GM19238 (cell line): ENCODE measurements around the gene EBF3.

Experiments
- DNase-seq: peaks from one replicate; pipeline ENCODE4 v3.0.0; 2011; ENCODE audit warnings: low spot score; ENCODE audit not compliant: insufficient read length

Gene EBF3

DNA sequence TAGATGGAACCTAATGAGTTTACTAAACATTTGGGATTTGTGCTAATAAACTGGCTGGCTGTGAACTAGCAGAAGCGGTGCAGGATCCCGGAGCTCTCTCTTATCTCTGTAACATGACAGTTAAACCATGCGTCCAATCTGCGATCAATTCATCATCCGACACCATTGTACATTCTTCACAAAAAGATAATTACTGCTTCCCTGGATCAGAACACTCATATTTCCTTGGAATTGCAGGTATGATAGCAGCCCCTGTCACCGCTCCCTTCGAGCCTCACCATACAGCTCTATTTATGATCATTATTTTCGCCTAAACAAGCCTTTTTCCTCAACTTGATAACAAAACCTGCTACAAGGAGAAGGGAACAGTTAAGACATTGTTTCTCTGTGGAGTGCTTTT is 18.5 kb downstream of the EBF3 start:
- no peak for DNase-seq

GRCh38 chr10:129945064-129945463 is 19.0 kb downstream of the EBF3 start:
- DNase-seq, result no peak

- DNase-seq, result no peak
Observed at GRCh38 chr10:129944456-129944855, 19.6 kb downstream of the EBF3 start.

DNA sequence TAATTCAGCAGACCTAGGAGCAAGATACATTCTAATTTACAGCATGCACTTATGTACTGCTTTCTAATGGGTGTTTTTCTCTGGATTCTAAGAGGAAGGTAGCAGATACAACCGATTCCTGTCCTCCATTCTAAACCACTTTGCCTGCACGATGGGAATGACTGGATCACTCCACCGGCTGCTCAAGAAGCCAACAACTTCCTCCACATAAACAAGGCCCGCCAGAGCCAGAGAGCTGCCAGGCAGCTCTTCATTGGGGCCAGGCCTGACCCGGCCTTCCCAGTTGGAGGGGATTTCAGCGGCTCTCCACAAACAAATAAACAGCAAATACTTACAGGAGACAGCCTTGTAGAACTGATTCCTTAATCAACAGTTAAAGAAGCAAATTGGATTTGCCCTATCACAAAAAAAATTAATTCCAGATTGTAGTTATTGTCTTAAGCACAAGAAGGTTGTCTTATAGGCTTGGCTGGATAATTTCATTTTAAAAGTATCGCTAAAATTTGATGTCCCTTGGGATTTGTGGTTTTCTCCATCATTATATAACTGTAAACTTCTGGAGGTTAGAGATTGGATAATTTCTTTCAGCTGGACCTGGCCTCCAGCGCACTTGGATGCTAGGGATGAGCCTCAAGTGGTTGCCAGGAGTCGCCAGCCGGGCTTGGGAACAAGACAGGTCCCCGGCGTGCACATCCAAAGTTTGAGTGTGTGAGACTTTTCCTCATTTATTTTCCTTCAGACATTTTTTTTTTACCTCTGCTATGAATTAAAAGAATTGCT is 20.9 kb downstream of the EBF3 start:
- DNase-seq, result no peak

DNA sequence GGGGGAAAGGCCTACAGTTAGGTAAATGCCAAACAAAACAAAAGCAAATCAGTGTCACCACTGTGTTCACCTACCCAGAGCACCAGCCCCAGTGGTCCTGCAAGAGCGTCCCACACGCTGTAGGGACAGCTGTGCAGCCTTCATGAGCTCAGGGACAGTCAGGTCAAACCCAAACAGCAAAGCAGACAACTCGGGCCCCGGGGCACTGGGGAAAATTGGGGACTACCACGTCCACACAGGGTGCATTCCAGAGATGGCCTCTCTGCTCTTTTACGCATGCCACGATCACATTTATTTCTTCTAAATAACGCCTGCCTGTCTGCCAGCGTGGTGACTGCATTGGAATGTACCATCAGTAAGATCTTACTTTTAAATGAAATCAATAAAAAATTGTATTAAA is 21.7 kb downstream of the EBF3 start:
- DNase-seq, result no peak

GRCh38 chr10:129942019-129942277 is 22.1 kb downstream of the EBF3 start:
- DNase-seq, result no peak

DNA sequence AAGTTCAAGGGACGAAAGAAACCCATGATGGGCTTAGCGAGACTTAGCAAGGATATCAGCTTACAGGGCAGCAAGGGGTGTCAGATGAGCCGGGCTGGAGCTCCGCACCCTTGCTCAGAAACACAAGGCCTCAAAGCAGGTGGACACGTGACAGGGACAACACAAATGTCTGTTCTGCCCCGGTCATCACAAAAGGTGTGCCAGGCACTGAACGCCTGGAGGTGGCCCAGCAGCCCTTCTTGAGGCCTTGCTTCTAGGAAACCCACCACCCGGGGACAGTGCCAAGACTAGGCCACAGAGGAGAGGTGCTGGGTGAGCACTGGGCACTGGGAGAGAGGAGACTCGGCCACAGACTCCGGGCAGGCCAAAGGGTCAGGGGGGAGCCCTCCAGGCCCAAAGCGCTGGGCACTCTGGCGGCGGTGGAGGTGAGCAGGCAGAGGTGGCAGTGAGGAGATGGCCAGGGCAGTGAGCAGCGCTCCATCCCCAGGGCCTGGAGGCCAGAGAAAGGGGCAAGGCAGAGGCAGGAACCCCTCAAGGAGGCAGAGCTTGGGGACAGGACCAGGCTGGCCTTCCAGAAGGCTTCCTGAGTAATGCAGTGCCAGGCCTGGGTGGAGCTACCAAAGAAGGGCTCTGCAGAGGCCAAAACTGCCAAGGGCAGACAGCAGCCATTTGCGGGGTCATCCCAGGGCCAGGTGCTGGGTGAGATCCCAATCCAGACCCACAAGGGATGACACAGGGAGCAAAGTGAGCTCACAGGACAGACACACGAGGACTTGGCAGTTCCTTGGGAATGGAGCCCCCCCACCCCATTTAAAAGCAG is 22.7 kb downstream of the EBF3 start:
- DNase-seq, result no peak

- no peak for DNase-seq
Observed at GRCh38 chr10:129940617-129941198, 23.4 kb downstream of the EBF3 start.

- DNase-seq, result no peak
Observed at GRCh38 chr10:129939416-129940275, 24.4 kb downstream of the EBF3 start.

DNA sequence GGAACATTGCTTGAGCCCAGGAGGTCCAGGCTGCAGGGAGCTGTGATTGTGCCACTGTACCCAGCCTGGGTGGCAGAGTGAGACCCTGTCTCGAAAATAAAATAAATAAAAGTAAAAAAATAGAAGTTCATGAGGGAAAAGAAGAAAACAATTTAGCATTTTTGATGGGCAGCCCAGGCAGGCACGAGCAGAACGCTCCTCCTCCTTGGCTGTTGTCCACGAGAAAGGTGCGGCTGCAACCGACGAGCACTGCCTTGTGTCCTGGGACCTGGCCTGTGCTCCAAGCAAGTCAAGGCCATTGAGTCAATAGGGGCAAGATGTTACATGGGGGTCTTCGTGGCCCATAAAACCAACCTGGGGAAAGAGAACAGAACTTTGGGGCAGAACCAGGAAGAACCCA is 25.6 kb downstream of the EBF3 start:
- no peak for DNase-seq

- DNase-seq, result no peak
Observed at GRCh38 chr10:129937351-129937751, 26.7 kb downstream of the EBF3 start.

- DNase-seq, result no peak
Observed at GRCh38 chr10:129936923-129937300, 27.2 kb downstream of the EBF3 start.

DNA sequence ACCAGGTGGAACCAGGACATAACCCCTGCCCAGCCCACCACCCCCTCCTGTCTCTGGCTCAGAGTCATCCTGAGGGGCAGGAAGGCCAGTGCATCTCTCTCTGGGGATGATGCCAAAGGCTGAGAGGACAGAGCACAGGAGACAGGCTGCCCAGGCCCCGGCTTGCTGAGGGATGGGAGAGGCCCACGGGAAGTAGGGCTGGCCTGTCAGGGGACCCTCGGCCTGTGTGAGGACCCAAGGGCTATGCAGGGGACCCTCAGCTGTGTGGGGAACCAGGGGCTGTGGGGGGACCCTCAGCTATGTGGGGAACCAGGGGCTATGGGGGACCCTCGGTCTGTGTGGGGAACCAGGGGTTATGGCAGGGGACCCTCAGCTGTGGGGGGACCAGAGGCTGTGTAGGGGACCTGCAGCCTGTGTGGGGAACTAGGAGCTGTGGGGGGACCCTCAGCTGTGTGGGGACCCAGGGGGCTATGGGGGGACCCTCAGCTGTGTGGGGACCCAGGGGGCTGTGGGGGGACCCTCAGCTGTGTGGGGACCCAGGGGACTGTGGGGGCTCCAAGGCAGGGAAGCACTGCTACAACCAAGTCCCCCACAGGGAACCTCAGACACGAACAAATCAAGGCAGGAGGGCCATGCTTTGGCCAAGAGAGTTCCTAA is 27.7 kb downstream of the EBF3 start:
- no peak for DNase-seq

DNA sequence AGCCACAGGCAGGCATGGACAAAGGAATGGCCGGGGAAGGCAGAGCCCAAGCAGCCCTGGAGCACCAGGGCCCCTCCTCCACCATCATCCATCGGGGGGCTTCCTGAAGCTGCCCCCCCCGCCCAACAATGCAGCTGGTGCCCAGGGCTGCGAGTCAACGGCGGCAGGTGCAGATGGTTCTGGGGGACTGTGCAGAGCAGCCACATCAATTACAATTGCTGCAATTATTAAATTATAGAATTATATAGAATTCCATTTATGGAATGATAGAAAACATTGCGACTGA is 28.3 kb downstream of the EBF3 start:
- no peak for DNase-seq

GRCh38 chr10:129935102-129935866 is 28.8 kb downstream of the EBF3 start:
- no peak for DNase-seq

DNA sequence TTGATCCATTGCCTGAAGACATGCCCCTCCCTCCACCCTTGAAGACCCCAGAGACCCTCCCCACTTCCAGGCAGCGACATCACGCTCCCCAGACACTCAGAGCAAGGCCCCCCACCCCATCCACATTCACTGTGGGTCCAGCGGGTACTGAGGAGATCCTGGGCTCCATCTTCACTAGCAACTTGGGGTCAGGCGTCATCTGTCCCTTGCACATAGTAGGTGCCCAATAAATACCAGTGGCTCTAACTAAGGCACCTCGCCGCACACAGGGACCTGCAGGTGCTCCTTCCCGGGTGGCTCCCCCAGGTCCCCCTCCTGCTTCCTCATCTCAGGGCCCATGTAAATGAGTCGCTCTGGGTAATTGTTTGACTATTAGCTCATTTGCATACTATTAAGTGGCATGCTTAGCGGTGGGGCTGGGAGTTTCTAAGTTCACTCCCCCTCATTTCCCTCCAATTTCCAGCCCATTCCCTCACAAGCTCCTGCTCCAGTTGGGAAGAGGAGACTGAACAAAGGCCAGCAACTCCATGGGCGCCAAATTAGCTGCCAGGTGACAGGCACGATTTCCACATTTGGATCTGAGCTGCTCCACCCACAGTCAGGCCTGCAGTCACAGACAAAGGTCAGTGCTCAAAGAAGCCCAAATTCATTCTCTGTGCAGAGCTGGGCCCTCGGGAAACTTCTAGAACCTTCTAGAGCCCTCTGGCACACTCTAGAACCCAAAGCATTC is 29.7 kb downstream of the EBF3 start:
- DNase-seq, result no peak

- no peak for DNase-seq
Observed at GRCh38 chr10:129933456-129934092, 30.5 kb downstream of the EBF3 start.

GRCh38 chr10:129932751-129933433 is 31.2 kb downstream of the EBF3 start:
- DNase-seq, result no peak

GRCh38 chr10:129932182-129932581 is 31.9 kb downstream of the EBF3 start:
- DNase-seq, result no peak
